ENCODE measurements around the gene SLC7A14. TPM values are rescaled to one million over a fixed set of nuclear protein-coding genes. Genes with fewer than 3 reads are reported as not detected.

SLC7A14 gene
- total and polyA plus RNA-seq, 2 donors (not counting 1 experiment from before 2014, with no cell fraction given) = not detected

GRCh38 chr3:170534227-170534626, 51.6 kb downstream of the SLC7A14 start:
- ATAC-seq (ENCODE audit: low read depth) (no peak), DNase-seq (no peak)
- intact Hi-C loops (cut with micrococcal nuclease) = no loop called here
- H3K27ac Mint-ChIP-seq = no peak overlapping the region
- Histone ChIP-seq H3K27ac (ENCODE audit: low read length in 2 of 2) (no peak overlapping the region), H3K79me2 (ENCODE audit: control insufficient read depth, insufficient read depth, low read length) (no peaks in the 10 kb centered on the region), H4K20me1 (ENCODE audit: control insufficient read depth, insufficient read depth, low read length, poor library complexity, severe bottlenecking) (no peaks in the 10 kb centered on the region), H3K9me3 (ENCODE audit: control extremely low read depth in 1 of 3, control insufficient read depth in 2 of 3, insufficient read depth in 1 of 3, low read length in 2 of 3) (no peaks in the 10 kb centered on the region), H3K36me3 (replicated peaks in 1 of 2; ENCODE audit: control extremely low read depth in 1 of 2, control insufficient read depth in 1 of 2, extremely low read depth in 1 of 2, insufficient read depth in 2 of 2, low read length in 1 of 2) (no peaks in the 10 kb centered on the region), H3K27me3 (replicated peaks in 1 of 4; ENCODE audit: control extremely low read depth in 1 of 4, control insufficient read depth in 3 of 4, insufficient read depth in 4 of 4, low read length in 3 of 4) (peaks cover 0 to 6% (median 3%) of the 10 kb centered on the region in 4 experiments), H3K4me2 (replicated peaks; ENCODE audit: low read depth, low read length, poor library complexity, severe bottlenecking) (no peak overlapping the region), H3K4me3 (ENCODE audit: control extremely low read depth in 1 of 5, extremely low read depth in 1 of 5, insufficient read depth in 1 of 5, low read depth in 2 of 5, low read length in 4 of 5) (no peak overlapping the region), H2AFZ (ENCODE audit: insufficient read depth, low read depth, low read length, poor library complexity, severe bottlenecking) (no peak overlapping the region), H3K4me1 (ENCODE audit: control insufficient read depth in 2 of 2, insufficient read depth in 2 of 2, low read length in 2 of 2) (no peaks in the 10 kb centered on the region), H3K9ac (ENCODE audit: low read length) (no peak overlapping the region)
- no peaks in the 10 kb centered on the region for H3K9me3 Mint-ChIP-seq (ENCODE audit: insufficient read depth)
- CTCF ChIA-PET = no interaction called here
- WGBS (ENCODE audit: insufficient coverage) = 100% methylated on average over 1 of the region's 3 CpGs
- POLR2A ChIA-PET = no interaction called here
- no peaks in the 10 kb centered on the region for H3K4me1 Mint-ChIP-seq
- no peak for TF ChIP-seq EZH2 (IDR thresholded peaks at IDR 0.05; ENCODE audit: borderline replicate concordance, insufficient read depth, low read depth, low read length, poor library complexity, severe bottlenecking)
- no peak for TF ChIP-seq CTCF (IDR thresholded peaks at IDR 0.05)
- no peak overlapping the region for H3K4me3 Mint-ChIP-seq
- H3K27me3 Mint-ChIP-seq = peaks cover 51% of the 10 kb centered on the region

GRCh38 chr3:170532573-170532972, 53.3 kb downstream of the SLC7A14 start:
- CTCF ChIA-PET = no interaction called here
- H3K27me3 Mint-ChIP-seq = peaks cover 44% of the 10 kb centered on the region
- H3K4me1 Mint-ChIP-seq = no peaks in the 10 kb centered on the region
- H3K9me3 Mint-ChIP-seq (ENCODE audit: insufficient read depth) = no peaks in the 10 kb centered on the region
- Histone ChIP-seq H3K4me2 (replicated peaks; ENCODE audit: low read depth, low read length, poor library complexity, severe bottlenecking) (no peak overlapping the region), H3K79me2 (ENCODE audit: control insufficient read depth, insufficient read depth, low read length) (no peaks in the 10 kb centered on the region), H3K36me3 (replicated peaks in 1 of 2; ENCODE audit: control extremely low read depth in 1 of 2, control insufficient read depth in 1 of 2, extremely low read depth in 1 of 2, insufficient read depth in 2 of 2, low read length in 1 of 2) (no peaks in the 10 kb centered on the region), H3K27me3 (replicated peaks in 1 of 4; ENCODE audit: control extremely low read depth in 1 of 4, control insufficient read depth in 3 of 4, insufficient read depth in 4 of 4, low read length in 3 of 4) (peaks cover 0 to 6% (median 3%) of the 10 kb centered on the region in 4 experiments), H4K20me1 (ENCODE audit: control insufficient read depth, insufficient read depth, low read length, poor library complexity, severe bottlenecking) (no peaks in the 10 kb centered on the region), H3K9ac (ENCODE audit: low read length) (no peak overlapping the region), H3K9me3 (ENCODE audit: control extremely low read depth in 1 of 3, control insufficient read depth in 2 of 3, insufficient read depth in 1 of 3, low read length in 2 of 3) (no peaks in the 10 kb centered on the region), H2AFZ (ENCODE audit: insufficient read depth, low read depth, low read length, poor library complexity, severe bottlenecking) (no peak overlapping the region), H3K27ac (ENCODE audit: low read length in 2 of 2) (no peak overlapping the region), H3K4me1 (ENCODE audit: control insufficient read depth in 2 of 2, insufficient read depth in 2 of 2, low read length in 2 of 2) (no peaks in the 10 kb centered on the region), H3K4me3 (ENCODE audit: control extremely low read depth in 1 of 5, extremely low read depth in 1 of 5, insufficient read depth in 1 of 5, low read depth in 2 of 5, low read length in 4 of 5) (no peak overlapping the region)
- intact Hi-C loops (cut with micrococcal nuclease) = no loop called here
- 87% methylated on average over 4 of the region's 6 CpGs for WGBS (ENCODE audit: insufficient coverage)
- DNase-seq = no peak
- no peak for ATAC-seq (ENCODE audit: low read depth)
- POLR2A ChIA-PET = no interaction called here
- TF ChIP-seq CTCF (IDR thresholded peaks at IDR 0.05) = no peak
- TF ChIP-seq EZH2 (IDR thresholded peaks at IDR 0.05; ENCODE audit: borderline replicate concordance, insufficient read depth, low read depth, low read length, poor library complexity, severe bottlenecking) = no peak
- H3K27ac Mint-ChIP-seq = no peak overlapping the region
- no peak overlapping the region for H3K4me3 Mint-ChIP-seq
